ENCODE measurements around the gene GRIK3.

The GRIK3 gene

GRCh38 chr1:37071829-37072228 is 37.5 kb upstream of the GRIK3 start:
- H4K20me1 ChIP-seq (ENCODE audit: insufficient read depth, low read length) = no peaks in the 10 kb centered on the region
- H3K27ac ChIP-seq (ENCODE audit: low read length) = no peak overlapping the region
- H3K4me2 ChIP-seq (ENCODE audit: low read length) = no peak overlapping the region
- H3K27me3 ChIP-seq (ENCODE audit: low read depth, low read length) = no peaks in the 10 kb centered on the region; the same call in 1 of the 2 replicates
- no peaks in the 10 kb centered on the region for H3K36me3 ChIP-seq (replicated peaks; ENCODE audit: low read depth, low read length)
- TF ChIP-seq EZH2phosphoT487 (IDR thresholded peaks at IDR 0.05; ENCODE audit: low read depth) = no peak
- no peak for TF ChIP-seq CTCF (IDR thresholded peaks at IDR 0.05; ENCODE audit: low read depth, low read length)
- H2AFZ ChIP-seq (ENCODE audit: low read depth, low read length) = no peak overlapping the region
- no peaks in the 10 kb centered on the region for H3K9me3 ChIP-seq (ENCODE audit: insufficient read depth, low read length)
- H3K4me3 ChIP-seq (ENCODE audit: low read length) = no peak overlapping the region
- H3K79me2 ChIP-seq (ENCODE audit: low read length) = no peaks in the 10 kb centered on the region
- no peak overlapping the region for H3K9ac ChIP-seq (ENCODE audit: low read length)
- no peaks in the 10 kb centered on the region for H3K4me1 ChIP-seq (ENCODE audit: low read length)

GRCh38 chr1:37070126-37070525 is 35.8 kb upstream of the GRIK3 start:
- Histone ChIP-seq H4K20me1 (ENCODE audit: insufficient read depth, low read length) (no peaks in the 10 kb centered on the region), H2AFZ (ENCODE audit: low read depth, low read length) (no peak overlapping the region), H3K36me3 (replicated peaks; ENCODE audit: low read depth, low read length) (no peaks in the 10 kb centered on the region), H3K9ac (ENCODE audit: low read length) (no peak overlapping the region), H3K4me3 (ENCODE audit: low read length) (no peak overlapping the region), H3K4me1 (ENCODE audit: low read length) (no peaks in the 10 kb centered on the region), H3K4me2 (ENCODE audit: low read length) (no peak overlapping the region), H3K27me3 (ENCODE audit: low read depth, low read length) (no peaks in the 10 kb centered on the region; the same call in 1 of the 2 replicates), H3K79me2 (ENCODE audit: low read length) (no peaks in the 10 kb centered on the region), H3K27ac (ENCODE audit: low read length) (no peak overlapping the region), H3K9me3 (ENCODE audit: insufficient read depth, low read length) (no peaks in the 10 kb centered on the region)
- no peak for TF ChIP-seq CTCF (IDR thresholded peaks at IDR 0.05; ENCODE audit: low read depth, low read length)
- no peak for TF ChIP-seq EZH2phosphoT487 (IDR thresholded peaks at IDR 0.05; ENCODE audit: low read depth)

- H3K4me1 ChIP-seq (ENCODE audit: low read length) = no peaks in the 10 kb centered on the region
- no peak for TF ChIP-seq EZH2phosphoT487 (IDR thresholded peaks at IDR 0.05; ENCODE audit: low read depth)
- no peak for TF ChIP-seq CTCF (IDR thresholded peaks at IDR 0.05; ENCODE audit: low read depth, low read length)
- H3K9me3 ChIP-seq (ENCODE audit: insufficient read depth, low read length) = no peaks in the 10 kb centered on the region
- H4K20me1 ChIP-seq (ENCODE audit: insufficient read depth, low read length) = no peaks in the 10 kb centered on the region
- no peaks in the 10 kb centered on the region for H3K79me2 ChIP-seq (ENCODE audit: low read length)
- H3K36me3 ChIP-seq (replicated peaks; ENCODE audit: low read depth, low read length) = no peaks in the 10 kb centered on the region
- H3K27ac ChIP-seq (ENCODE audit: low read length) = no peak overlapping the region
- no peak overlapping the region for H3K9ac ChIP-seq (ENCODE audit: low read length)
- no peak overlapping the region for H3K4me2 ChIP-seq (ENCODE audit: low read length)
- H3K4me3 ChIP-seq (ENCODE audit: low read length) = no peak overlapping the region
- H2AFZ ChIP-seq (ENCODE audit: low read depth, low read length) = no peak overlapping the region
- no peaks in the 10 kb centered on the region; the same call in 1 of the 2 replicates for H3K27me3 ChIP-seq (ENCODE audit: low read depth, low read length)
Measured at GRCh38 chr1:37069406-37069805, 35.1 kb upstream of the GRIK3 start.

GRCh38 chr1:37068897-37069296 is 34.6 kb upstream of the GRIK3 start:
- H3K4me1 ChIP-seq (ENCODE audit: low read length) = no peaks in the 10 kb centered on the region
- H4K20me1 ChIP-seq (ENCODE audit: insufficient read depth, low read length) = no peaks in the 10 kb centered on the region
- H3K27me3 ChIP-seq (ENCODE audit: low read depth, low read length) = no peaks in the 10 kb centered on the region; the same call in 1 of the 2 replicates
- H3K9ac ChIP-seq (ENCODE audit: low read length) = no peak overlapping the region
- no peaks in the 10 kb centered on the region for H3K79me2 ChIP-seq (ENCODE audit: low read length)
- TF ChIP-seq EZH2phosphoT487 (IDR thresholded peaks at IDR 0.05; ENCODE audit: low read depth) (no peak), CTCF (IDR thresholded peaks at IDR 0.05; ENCODE audit: low read depth, low read length) (no peak)
- no peak overlapping the region for H2AFZ ChIP-seq (ENCODE audit: low read depth, low read length)
- H3K36me3 ChIP-seq (replicated peaks; ENCODE audit: low read depth, low read length) = no peaks in the 10 kb centered on the region
- H3K9me3 ChIP-seq (ENCODE audit: insufficient read depth, low read length) = no peaks in the 10 kb centered on the region
- H3K27ac ChIP-seq (ENCODE audit: low read length) = no peak overlapping the region
- H3K4me2 ChIP-seq (ENCODE audit: low read length) = no peak overlapping the region
- no peak overlapping the region for H3K4me3 ChIP-seq (ENCODE audit: low read length)
